Gastrocnemius medialis (tissue), 4 donors: ENCODE measurements around the gene DNAJA3. TPM values are rescaled to one million over a fixed set of nuclear protein-coding genes. Genes with fewer than 3 reads are reported as not detected.

ENCODE experiments used
- ATAC-seq, 2 donors: fragments of 150-250 bp; one replicate each; pipeline ENCODE4 v1.9.1; 2016
- DNase-seq, 2 donors: peaks; one replicate each; pipeline ENCODE4 v3.0.0-alpha.2; 2019
- H3K27ac ChIP-seq, 4 donors: fragments of 200-600 bp; sonication (generic); 1 replicate in 1 of 4; 2 replicates in 3 of 4; pipeline ENCODE4 v1.5.1; 2016 to 2018; ENCODE audit warnings: mild to moderate bottlenecking in 2 of 4, moderate library complexity in 1 of 4
- H3K27me3 ChIP-seq, 3 donors: fragments of 200-600 bp; sonication (generic) in 2 of 3; 1 replicate in 1 of 3; 2 replicates in 2 of 3; pipeline versions ENCODE4 v1.5.1 to v1.6.0; 2016 to 2019; ENCODE audit warnings: mild to moderate bottlenecking in 1 of 3, moderate library complexity in 1 of 3
- H3K36me3 ChIP-seq, 2 donors: fragments of 200-600 bp; sonication (generic) in 1 of 2; one replicate each; pipeline ENCODE4 v1.5.1; 2017 to 2018
- H3K4me1 ChIP-seq, 2 donors: fragments of 200-600 bp; sonication (generic) in 1 of 2; one replicate each; pipeline ENCODE4 v1.5.1; 2016 to 2017; ENCODE audit warnings: mild to moderate bottlenecking in 2 of 2
- H3K4me3 ChIP-seq, 4 donors: fragments of 200-600 bp; sonication (generic) in 3 of 4; 1 replicate in 1 of 4; 2 replicates in 3 of 4; pipeline ENCODE4 v1.5.1; 2016 to 2019; ENCODE audit warnings: mild to moderate bottlenecking in 2 of 4
- H3K9me3 ChIP-seq, 3 donors: fragments of 200-600 bp; sonication (generic) in 2 of 3; 1 replicate in 1 of 3; 2 replicates in 2 of 3; pipeline ENCODE4 v1.5.1; 2016 to 2019
- CTCF ChIP-seq, 5 experiments: fragments of 450-650 bp in 3 of 5; fragments of 200-600 bp in 2 of 5; sonication (generic) in 2 of 5; IDR thresholded peaks in 4 of 5; conservative IDR thresholded peaks in 1 of 5; 1 replicate in 4 of 5; 2 replicates in 1 of 5; pipeline ENCODE4 v1.5.1; 2016 to 2019; ENCODE audit warnings: antibody characterized with exemption in 5 of 5, mild to moderate bottlenecking in 3 of 5, moderate library complexity in 3 of 5
- POLR2A ChIP-seq, 2 donors: fragments of 450-650 bp; IDR thresholded peaks; one replicate each; pipeline ENCODE4 v1.6.1; 2017; ENCODE audit warnings: antibody characterized with exemption in 2 of 2, mild to moderate bottlenecking in 2 of 2, moderate library complexity in 2 of 2
- in situ Hi-C, 4 donors: fragments of 200-750 bp; cut with MboI; loops; one replicate each; pipeline versions ENCODE4 v1.15.0 to v1.8.0; 2017; ENCODE audit warnings: low sequenced_read_pairs in 4 of 4
- intact Hi-C: fragments of 100-400 bp; cut with DNase I; formaldehyde crosslinking; loops from one replicate; pipeline ENCODE4 v1.15.1; 2023; ENCODE audit warnings: low total_unique reads
- total RNA-seq, 4 donors: library from RNA; depleted of rRNA; stranded (reverse); fragments of >200 nt; gene quantifications; one replicate each; pipeline versions ENCODE4 v1.1.0 to v1.2.3, GENCODE V29; 2016

Gene DNAJA3
- total RNA-seq, 4 donors from 2014 or later, result 94.8 to 114 (median 103) TPM

GRCh38 chr16:4412159-4412558 lies 13.5 kb upstream of the DNAJA3 start:
- in situ Hi-C loops (loop anchor here in 3 of 4 donors (10.0 kb wide), 2 partner anchors 57 to 127 kb away; partner anchors contain the start of gene PAM16 (in 2 of the 3)), intact Hi-C loops (no loop called here)
- no peak for ATAC-seq
- no peak overlapping the region for H3K4me3 ChIP-seq
- no peaks in the 10 kb centered on the region for H3K27me3 ChIP-seq
- H3K27ac ChIP-seq, result no peak overlapping the region
- DNase-seq, result no peak
- peaks cover 0 to 13% of the 10 kb centered on the region in 2 donors for H3K4me1 ChIP-seq
- H3K36me3 ChIP-seq, result peaks cover 0 to 5% of the 10 kb centered on the region in 2 donors
- TF ChIP-seq POLR2A (IDR thresholded peaks at IDR 0.05) (no peak), CTCF (IDR thresholded peaks at IDR 0.05 in 4 of 5, conservative IDR thresholded peaks at IDR 0.05 in 1 of 5) (no peak)
- no peaks in the 10 kb centered on the region for H3K9me3 ChIP-seq

- Histone ChIP-seq H3K27me3 (no peaks in the 10 kb centered on the region), H3K27ac (no peak overlapping the region), H3K36me3 (no peaks in the 10 kb centered on the region), H3K9me3 (no peaks in the 10 kb centered on the region), H3K4me3 (no peak overlapping the region), H3K4me1 (peaks cover 3 to 13% of the 10 kb centered on the region in 2 donors)
- DNase-seq (no peak), ATAC-seq (no peak)
- in situ Hi-C loops, result loop anchor here in 3 of 4 donors (10.0 kb wide), 2 partner anchors 58 to 128 kb away; partner anchors contain the start of gene PAM16 (in 2 of the 3)
- no peak for TF ChIP-seq CTCF (IDR thresholded peaks at IDR 0.05 in 4 of 5, conservative IDR thresholded peaks at IDR 0.05 in 1 of 5)
- TF ChIP-seq POLR2A (IDR thresholded peaks at IDR 0.05), result no peak
- intact Hi-C loops, result no loop called here
Measured at GRCh38 chr16:4412854-4413253, 12.8 kb upstream of the DNAJA3 start.

GRCh38 chr16:4414187-4414917 lies 11.3 kb upstream of the DNAJA3 start:
- no peaks in the 10 kb centered on the region for H3K36me3 ChIP-seq
- intact Hi-C loops, result no loop called here
- no peak for TF ChIP-seq CTCF (IDR thresholded peaks at IDR 0.05 in 4 of 5, conservative IDR thresholded peaks at IDR 0.05 in 1 of 5)
- TF ChIP-seq POLR2A (IDR thresholded peaks at IDR 0.05), result no peak
- DNase-seq, result no peak
- H3K9me3 ChIP-seq, result no peaks in the 10 kb centered on the region
- H3K27me3 ChIP-seq, result no peaks in the 10 kb centered on the region
- ATAC-seq, result no peak
- no peak overlapping the region for H3K27ac ChIP-seq
- in situ Hi-C loops, result loop anchor here in 3 of 4 donors (10.0 kb wide), 2 partner anchors 60 to 130 kb away; partner anchors contain the start of gene PAM16 (in 2 of the 3)
- no peak overlapping the region for H3K4me3 ChIP-seq
- H3K4me1 ChIP-seq, result peaks cover 3 to 9% of the 10 kb centered on the region in 2 donors

GRCh38 chr16:4415538-4416199 lies 10.0 kb upstream of the DNAJA3 start:
- in situ Hi-C loops, result loop anchor here in 3 of 4 donors (10.0 kb wide), 2 partner anchors 61 to 131 kb away; partner anchors contain the start of gene PAM16 (in 2 of the 3)
- DNase-seq (no peak), ATAC-seq (peak; percentile 20 to 23)
- Histone ChIP-seq H3K27me3 (no peaks in the 10 kb centered on the region), H3K4me1 (peaks cover 3 to 9% of the 10 kb centered on the region in 2 donors), H3K36me3 (no peaks in the 10 kb centered on the region), H3K27ac (peak overlapping the region; percentile 48 to 71 (median 65)), H3K9me3 (no peaks in the 10 kb centered on the region), H3K4me3 (peak overlapping the region; percentile 65 to 92 (median 78))
- TF ChIP-seq POLR2A (IDR thresholded peaks at IDR 0.05), result peak in 1 of 2 donors; percentile 14
- TF ChIP-seq CTCF (IDR thresholded peaks at IDR 0.05 in 4 of 5, conservative IDR thresholded peaks at IDR 0.05 in 1 of 5), result no peak
- intact Hi-C loops, result loop anchor here (5.0 kb wide), 1 partner anchor 63 kb away; the partner anchor contains the start of gene PAM16
